ENCODE results near the gene CEBPB.

- TF ChIP-seq CTCF (optimal IDR thresholded peaks at IDR 0.05 in 1 of 3, IDR thresholded peaks at IDR 0.05 in 1 of 3, conservative IDR thresholded peaks at IDR 0.05 in 1 of 3; ENCODE audit: extremely low read depth in 1 of 3, insufficient read depth in 2 of 3, low read length in 3 of 3) = no peak
- TF ChIP-seq EZH2 (IDR thresholded peaks at IDR 0.05; ENCODE audit: low read length) = no peak
Observed at GRCh38 chr20:50141811-50142561, 48.6 kb upstream of the CEBPB start.
